Endothelial cell of umbilical vein (primary cell): ENCODE data around the gene COL20A1.

Source experiments
- EZH2 ChIP-seq: IDR thresholded peaks from 2 replicates; pipeline ENCODE4 v1.6.1; 2012; ENCODE audit warnings: borderline replicate concordance, low read depth, mild to moderate bottlenecking, moderate library complexity, low read length, inconsistent platforms; ENCODE audit not compliant: severe bottlenecking
- FOS ChIP-seq: IDR thresholded peaks from 2 replicates; pipeline ENCODE4 v1.6.1; 2011; ENCODE audit warnings: mild to moderate bottlenecking, low read length, moderate library complexity, borderline replicate concordance; ENCODE audit not compliant: insufficient read depth
- JUN ChIP-seq: IDR thresholded peaks from 2 replicates; pipeline ENCODE4 v1.6.1; 2011; ENCODE audit warnings: borderline replicate concordance, low read depth; ENCODE audit not compliant: insufficient read length, insufficient read depth
- MYC ChIP-seq: IDR thresholded peaks from one replicate; pipeline ENCODE4 v1.6.1; 2011; ENCODE audit warnings: mild to moderate bottlenecking, low read depth, low read length
- POLR2A ChIP-seq: IDR thresholded peaks from 2 replicates; pipeline ENCODE4 v1.6.1; 2012; ENCODE audit warnings: low read depth, mild to moderate bottlenecking, control low read depth, low read length
- POLR2AphosphoS5 ChIP-seq: IDR thresholded peaks from 2 replicates; pipeline ENCODE4 v1.6.1; 2012; ENCODE audit warnings: low read depth, mild to moderate bottlenecking, control low read depth, low read length, moderate library complexity; ENCODE audit not compliant: insufficient read depth
- TF ChIP-seq, protein P1 (sequence below), 2 donors: IDR thresholded peaks; 1 replicate in 1 of 2; 2 replicates in 1 of 2; pipeline ENCODE4 v1.5.1; 2011; ENCODE audit warnings: low read length in 2 of 2, mild to moderate bottlenecking in 2 of 2, moderate library complexity in 2 of 2, control low read depth in 1 of 2, inconsistent platforms in 1 of 2, low read depth in 1 of 2; ENCODE audit not compliant: insufficient read depth in 1 of 2; ENCODE audit errors: extremely low read depth in 1 of 2
- TF ChIP-seq, protein P2 (sequence below): IDR thresholded peaks from 2 replicates; pipeline ENCODE4 v1.6.1; 2011; ENCODE audit not compliant: insufficient read depth, insufficient read length

DNA sequence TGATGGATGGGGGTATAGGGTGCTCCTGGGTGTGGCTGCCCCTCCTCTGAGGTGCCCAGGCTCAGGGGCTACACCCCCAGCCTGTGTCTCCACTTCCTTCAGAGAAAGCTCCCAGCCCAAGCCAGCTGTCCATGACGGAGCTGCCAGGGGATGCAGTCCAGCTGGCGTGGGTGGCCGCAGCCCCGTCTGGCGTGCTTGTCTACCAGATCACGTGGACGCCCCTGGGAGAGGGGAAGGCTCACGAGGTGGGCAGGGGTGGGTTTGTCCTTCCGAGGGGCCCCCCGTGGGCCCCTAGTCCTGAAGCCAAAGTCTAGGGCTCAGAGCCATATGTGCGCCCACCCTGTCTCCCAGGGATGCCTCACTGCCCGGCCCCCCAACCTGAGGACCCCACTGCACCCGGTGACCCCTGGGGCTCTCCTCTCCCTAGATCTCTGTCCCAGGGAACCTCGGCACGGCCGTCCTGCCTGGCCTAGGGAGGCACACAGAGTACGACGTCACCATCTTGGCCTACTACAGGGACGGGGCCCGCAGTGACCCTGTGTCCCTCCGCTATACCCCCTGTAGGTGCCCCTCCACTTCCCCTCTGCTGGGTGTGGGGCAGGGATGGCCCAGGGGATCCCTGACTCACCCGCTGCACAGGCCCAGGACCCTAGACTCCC is 19.8 kb downstream of the COL20A1 start:
- TF ChIP-seq, protein P1, sequence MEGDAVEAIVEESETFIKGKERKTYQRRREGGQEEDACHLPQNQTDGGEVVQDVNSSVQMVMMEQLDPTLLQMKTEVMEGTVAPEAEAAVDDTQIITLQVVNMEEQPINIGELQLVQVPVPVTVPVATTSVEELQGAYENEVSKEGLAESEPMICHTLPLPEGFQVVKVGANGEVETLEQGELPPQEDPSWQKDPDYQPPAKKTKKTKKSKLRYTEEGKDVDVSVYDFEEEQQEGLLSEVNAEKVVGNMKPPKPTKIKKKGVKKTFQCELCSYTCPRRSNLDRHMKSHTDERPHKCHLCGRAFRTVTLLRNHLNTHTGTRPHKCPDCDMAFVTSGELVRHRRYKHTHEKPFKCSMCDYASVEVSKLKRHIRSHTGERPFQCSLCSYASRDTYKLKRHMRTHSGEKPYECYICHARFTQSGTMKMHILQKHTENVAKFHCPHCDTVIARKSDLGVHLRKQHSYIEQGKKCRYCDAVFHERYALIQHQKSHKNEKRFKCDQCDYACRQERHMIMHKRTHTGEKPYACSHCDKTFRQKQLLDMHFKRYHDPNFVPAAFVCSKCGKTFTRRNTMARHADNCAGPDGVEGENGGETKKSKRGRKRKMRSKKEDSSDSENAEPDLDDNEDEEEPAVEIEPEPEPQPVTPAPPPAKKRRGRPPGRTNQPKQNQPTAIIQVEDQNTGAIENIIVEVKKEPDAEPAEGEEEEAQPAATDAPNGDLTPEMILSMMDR (IDR thresholded peaks at IDR 0.05; ENCODE audit: extremely low read depth in 1 of 2, insufficient read depth in 1 of 2, low read depth in 1 of 2, low read length in 2 of 2): no peak
- TF ChIP-seq POLR2AphosphoS5: no peak
- no peak for TF ChIP-seq POLR2A
- no peak for TF ChIP-seq EZH2
- no peak for TF ChIP-seq FOS
- TF ChIP-seq JUN: no peak
- TF ChIP-seq, protein P2, sequence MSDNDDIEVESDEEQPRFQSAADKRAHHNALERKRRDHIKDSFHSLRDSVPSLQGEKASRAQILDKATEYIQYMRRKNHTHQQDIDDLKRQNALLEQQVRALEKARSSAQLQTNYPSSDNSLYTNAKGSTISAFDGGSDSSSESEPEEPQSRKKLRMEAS: no peak
- TF ChIP-seq MYC: no peak
